Measurements from ENCODE around the gene CFDP1.
"Not testable (repeated sequence)": the region's sequence is repeated elsewhere in the genome, so short reads cannot be mapped to it uniquely, and the experiment has no call there.

The CFDP1 gene

DNA sequence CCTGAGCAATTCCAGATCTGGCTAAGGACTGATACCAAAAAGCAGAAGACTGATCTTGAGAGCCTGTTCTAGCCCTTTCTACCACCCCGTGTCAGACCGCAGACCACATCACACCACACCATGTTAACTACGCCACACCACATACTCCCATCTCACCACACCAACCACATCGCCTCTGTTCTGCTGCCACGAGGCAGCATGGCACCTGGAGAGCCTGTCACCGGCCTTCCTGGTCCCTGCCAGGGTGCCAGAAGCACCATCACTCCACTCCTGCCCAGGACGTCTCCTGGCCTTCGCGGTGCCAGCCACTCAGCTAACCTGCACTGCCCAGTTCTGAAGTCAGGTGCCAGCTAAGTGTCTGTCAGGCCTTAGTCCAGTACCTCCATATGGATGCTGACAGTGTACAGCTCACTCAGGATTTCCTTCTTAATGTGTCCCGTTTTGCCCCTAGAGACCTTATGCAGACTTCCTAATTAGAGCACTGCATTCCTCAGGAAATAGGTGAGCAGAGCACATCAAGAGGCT is 144.6 kb downstream of the CFDP1 start:
- no peak overlapping the region for H3K4me3 ChIP-seq (ENCODE audit: low read depth, low read length)
- H3K9me3 ChIP-seq (ENCODE audit: control insufficient read depth, insufficient read depth, low read length) = no peaks in the 10 kb centered on the region
- H3K4me1 ChIP-seq (ENCODE audit: control insufficient read depth, insufficient read depth, low read length) = no peaks in the 10 kb centered on the region
- no peaks in the 10 kb centered on the region for H3K27me3 ChIP-seq (ENCODE audit: control insufficient read depth, insufficient read depth, low read length)
- H3K36me3 ChIP-seq (ENCODE audit: control insufficient read depth, insufficient read depth, low read length) = peaks cover 34% of the 10 kb centered on the region
- no peak overlapping the region for H3K9ac ChIP-seq (ENCODE audit: low read depth, low read length)
- H3K27ac ChIP-seq (ENCODE audit: low read depth, low read length) = no peak overlapping the region

DNA sequence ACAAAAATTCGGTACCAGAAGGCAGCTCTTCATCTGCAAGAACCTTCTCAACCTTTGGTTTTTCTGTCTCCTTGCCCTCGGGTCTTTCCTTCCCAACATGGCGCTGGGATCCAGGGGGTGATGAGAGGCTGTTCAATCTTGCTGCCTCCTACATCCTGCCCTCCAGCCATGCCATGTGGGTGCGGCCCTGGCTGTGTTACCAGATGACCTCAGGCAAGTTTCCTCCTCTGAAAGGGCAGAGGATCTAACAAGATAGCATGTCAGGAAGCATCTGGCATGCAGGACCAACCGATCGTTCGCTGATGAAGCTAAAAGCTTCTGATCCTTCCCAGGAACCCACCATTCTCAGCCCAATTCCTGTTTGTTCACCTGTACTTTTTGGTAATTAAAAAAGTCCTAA is 145.1 kb downstream of the CFDP1 start:
- H3K27ac ChIP-seq (ENCODE audit: low read depth, low read length) = no peak overlapping the region
- H3K9me3 ChIP-seq (ENCODE audit: control insufficient read depth, insufficient read depth, low read length) = no peaks in the 10 kb centered on the region
- H3K4me1 ChIP-seq (ENCODE audit: control insufficient read depth, insufficient read depth, low read length) = no peaks in the 10 kb centered on the region
- H3K4me3 ChIP-seq (ENCODE audit: low read depth, low read length) = no peak overlapping the region
- H3K27me3 ChIP-seq (ENCODE audit: control insufficient read depth, insufficient read depth, low read length) = no peaks in the 10 kb centered on the region
- H3K9ac ChIP-seq (ENCODE audit: low read depth, low read length) = no peak overlapping the region
- H3K36me3 ChIP-seq (ENCODE audit: control insufficient read depth, insufficient read depth, low read length) = peaks cover 30% of the 10 kb centered on the region

DNA sequence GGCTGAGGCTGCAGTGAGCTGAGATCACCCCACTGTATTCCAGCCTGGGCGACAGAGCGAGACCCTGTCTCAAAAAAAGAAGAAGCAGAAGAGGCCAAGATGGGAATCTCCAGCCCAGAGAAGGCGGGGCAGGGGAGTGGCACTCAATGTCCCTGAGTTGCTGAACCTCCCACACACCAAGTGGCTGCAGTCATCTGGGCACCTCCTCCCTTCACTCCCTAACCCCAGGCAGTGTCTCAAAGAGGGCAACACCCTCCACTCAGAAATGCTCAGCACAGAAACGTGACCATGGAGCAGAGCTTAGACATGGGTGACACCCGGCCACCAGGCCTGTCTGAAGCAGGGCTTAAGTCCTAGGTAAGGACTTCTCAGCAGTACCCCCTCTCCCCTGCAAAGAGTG is 145.6 kb downstream of the CFDP1 start:
- Histone ChIP-seq H3K27ac (ENCODE audit: low read depth, low read length) (no peak overlapping the region), H3K4me1 (ENCODE audit: control insufficient read depth, insufficient read depth, low read length) (no peaks in the 10 kb centered on the region), H3K36me3 (ENCODE audit: control insufficient read depth, insufficient read depth, low read length) (peaks cover 25% of the 10 kb centered on the region), H3K4me3 (ENCODE audit: low read depth, low read length) (no peak overlapping the region), H3K9me3 (ENCODE audit: control insufficient read depth, insufficient read depth, low read length) (no peaks in the 10 kb centered on the region), H3K27me3 (ENCODE audit: control insufficient read depth, insufficient read depth, low read length) (no peaks in the 10 kb centered on the region), H3K9ac (ENCODE audit: low read depth, low read length) (no peak overlapping the region)

DNA sequence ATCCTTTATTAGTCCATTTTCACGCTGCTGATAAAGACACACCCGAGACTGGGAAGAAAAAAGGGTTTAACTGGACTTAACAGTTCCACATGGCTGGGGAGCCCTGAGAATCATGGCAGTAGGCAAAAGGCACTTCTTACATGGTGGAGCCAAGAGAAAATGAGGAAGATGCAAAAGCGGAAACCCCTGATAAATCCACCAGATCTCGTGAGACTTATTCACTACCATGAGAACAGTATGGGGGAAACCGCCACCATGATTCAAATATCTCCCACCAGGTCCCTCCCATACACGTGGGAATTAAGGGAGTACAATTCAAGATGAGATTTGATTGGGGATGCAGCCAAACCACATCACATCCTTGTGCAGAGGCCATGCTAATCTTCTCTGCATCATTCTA is 146.9 kb downstream of the CFDP1 start:
- H3K36me3 ChIP-seq (ENCODE audit: control insufficient read depth, insufficient read depth, low read length) = peaks cover 12% of the 10 kb centered on the region
- H3K4me3 ChIP-seq (ENCODE audit: low read depth, low read length) = no peak overlapping the region
- no peak overlapping the region for H3K9ac ChIP-seq (ENCODE audit: low read depth, low read length)
- H3K27me3 ChIP-seq (ENCODE audit: control insufficient read depth, insufficient read depth, low read length) = no peaks in the 10 kb centered on the region
- H3K4me1 ChIP-seq (ENCODE audit: control insufficient read depth, insufficient read depth, low read length) = no peaks in the 10 kb centered on the region
- H3K9me3 ChIP-seq (ENCODE audit: control insufficient read depth, insufficient read depth, low read length) = no peaks in the 10 kb centered on the region
- H3K27ac ChIP-seq (ENCODE audit: low read depth, low read length) = no peak overlapping the region

DNA sequence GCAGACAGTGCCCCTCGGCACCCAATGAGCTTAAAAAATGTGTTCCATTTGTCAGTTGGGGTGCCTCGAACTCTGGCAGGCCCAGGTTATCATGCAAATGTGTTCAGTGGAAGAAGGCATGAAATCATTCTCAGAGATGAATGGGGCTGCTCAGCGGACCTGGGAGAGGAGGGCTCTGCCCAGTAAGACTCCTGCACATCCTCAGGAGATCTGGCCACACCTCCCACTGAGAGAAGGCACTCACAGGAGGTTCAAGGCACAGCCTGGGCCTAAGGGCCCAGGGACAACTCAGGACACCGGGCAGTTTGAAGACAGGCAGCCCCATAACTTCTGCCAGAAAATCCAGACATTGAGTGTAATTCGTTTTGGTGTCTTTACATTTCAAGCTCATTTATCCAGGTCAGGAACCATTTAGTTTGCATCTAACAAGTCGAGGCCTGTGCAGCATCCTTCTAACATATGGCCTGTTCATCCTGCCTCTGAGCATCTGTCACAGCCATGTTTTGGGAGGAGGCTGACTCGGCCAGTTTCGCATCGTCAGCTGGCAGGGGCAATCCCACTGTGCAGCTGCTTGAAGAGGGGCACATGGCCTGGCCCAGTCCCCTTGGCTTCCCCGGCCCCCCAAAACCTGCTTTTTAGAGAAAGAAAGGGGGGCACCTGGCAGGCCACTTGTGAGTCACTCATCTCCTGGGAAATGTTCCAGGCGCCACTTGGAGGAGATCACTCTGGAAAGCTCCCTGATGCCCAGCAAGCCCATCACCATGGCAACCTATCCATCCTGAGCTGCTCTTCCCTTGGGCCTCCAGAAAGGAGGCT is 150.6 kb downstream of the CFDP1 start:
- Histone ChIP-seq H3K9me3 (ENCODE audit: control insufficient read depth, insufficient read depth, low read length) (no peaks in the 10 kb centered on the region), H3K9ac (ENCODE audit: low read depth, low read length) (no peak overlapping the region), H3K4me3 (ENCODE audit: low read depth, low read length) (no peak overlapping the region), H3K27ac (ENCODE audit: low read depth, low read length) (no peak overlapping the region), H3K4me1 (ENCODE audit: control insufficient read depth, insufficient read depth, low read length) (no peaks in the 10 kb centered on the region), H3K36me3 (ENCODE audit: control insufficient read depth, insufficient read depth, low read length) (no peaks in the 10 kb centered on the region), H3K27me3 (ENCODE audit: control insufficient read depth, insufficient read depth, low read length) (no peaks in the 10 kb centered on the region)

DNA sequence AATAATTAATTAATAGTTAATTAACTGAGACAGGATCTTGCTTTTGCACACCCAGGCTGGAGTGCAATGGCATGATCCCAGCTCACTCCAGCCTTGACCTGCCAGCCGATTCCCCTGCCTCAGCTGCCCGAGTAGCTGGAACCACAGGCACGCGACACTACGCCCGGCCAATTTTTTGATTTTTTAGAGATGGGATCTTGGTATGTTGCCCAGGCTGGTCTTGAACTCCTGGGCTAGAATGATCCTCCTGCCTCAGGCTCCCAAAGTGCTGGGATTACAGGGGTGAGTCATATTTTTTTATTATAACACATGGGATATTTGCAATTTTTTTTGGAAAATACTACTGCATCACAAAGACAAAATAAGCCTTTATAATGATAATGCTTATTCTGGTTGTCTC is 151.5 kb downstream of the CFDP1 start:
- Histone ChIP-seq H3K27ac (ENCODE audit: low read depth, low read length) (no peak overlapping the region), H3K9ac (ENCODE audit: low read depth, low read length) (no peak overlapping the region), H3K27me3 (ENCODE audit: control insufficient read depth, insufficient read depth, low read length) (no peaks in the 10 kb centered on the region), H3K4me1 (ENCODE audit: control insufficient read depth, insufficient read depth, low read length) (no peaks in the 10 kb centered on the region), H3K9me3 (ENCODE audit: control insufficient read depth, insufficient read depth, low read length) (no peaks in the 10 kb centered on the region), H3K4me3 (ENCODE audit: low read depth, low read length) (no peak overlapping the region), H3K36me3 (ENCODE audit: control insufficient read depth, insufficient read depth, low read length) (no peaks in the 10 kb centered on the region)

DNA sequence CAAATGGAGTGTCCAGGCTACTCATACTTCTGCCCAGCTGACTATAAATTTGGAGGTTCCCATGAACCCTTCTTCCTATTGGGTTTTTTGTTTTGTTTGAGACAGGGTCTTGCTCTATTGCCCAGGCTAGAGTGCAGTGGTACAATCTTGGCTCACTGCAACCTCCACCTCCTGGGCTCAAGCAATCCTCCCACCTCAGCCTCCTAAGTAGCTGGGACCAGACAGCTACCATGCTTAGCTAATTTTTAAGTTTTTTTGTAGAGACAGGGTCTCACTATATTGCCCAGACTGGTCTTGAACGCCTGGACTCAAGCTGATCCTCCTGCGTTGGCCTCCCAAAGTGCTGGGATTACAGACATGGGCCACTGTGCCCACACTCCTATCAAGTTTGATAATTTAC is 152.3 kb downstream of the CFDP1 start:
- H3K36me3 ChIP-seq (ENCODE audit: control insufficient read depth, insufficient read depth, low read length); H3K27me3 ChIP-seq (ENCODE audit: control insufficient read depth, insufficient read depth, low read length); H3K9me3 ChIP-seq (ENCODE audit: control insufficient read depth, insufficient read depth, low read length); H3K4me3 ChIP-seq (ENCODE audit: low read depth, low read length); H3K4me1 ChIP-seq (ENCODE audit: control insufficient read depth, insufficient read depth, low read length); H3K27ac ChIP-seq (ENCODE audit: low read depth, low read length); H3K9ac ChIP-seq (ENCODE audit: low read depth, low read length): not testable (repeated sequence)

DNA sequence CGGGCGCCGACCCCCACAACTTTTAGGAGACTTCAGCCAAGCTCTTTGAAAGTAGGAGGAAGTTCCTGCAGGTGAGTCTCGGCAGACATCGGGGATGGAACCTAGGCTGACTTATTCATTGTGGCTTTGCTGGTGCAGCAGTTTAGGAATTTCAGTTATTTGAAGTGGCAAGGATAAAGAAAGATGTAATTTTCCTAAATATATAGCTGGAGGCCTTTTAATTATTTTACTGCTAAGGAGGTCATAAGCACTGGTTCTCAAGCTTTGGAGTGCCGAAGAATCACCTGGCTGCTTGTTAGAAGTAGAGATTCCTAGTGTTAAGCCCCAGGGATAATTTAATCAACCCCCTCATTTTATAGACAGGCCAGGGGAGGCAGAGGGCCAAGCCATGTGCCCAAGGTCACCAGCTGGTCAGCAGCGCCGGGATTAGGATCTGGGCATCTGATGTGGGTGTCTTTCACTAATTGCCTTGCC is 152.9 kb downstream of the CFDP1 start:
- Histone ChIP-seq H3K9ac (ENCODE audit: low read depth, low read length) (no peak overlapping the region), H3K9me3 (ENCODE audit: control insufficient read depth, insufficient read depth, low read length) (no peaks in the 10 kb centered on the region), H3K27me3 (ENCODE audit: control insufficient read depth, insufficient read depth, low read length) (no peaks in the 10 kb centered on the region), H3K4me1 (ENCODE audit: control insufficient read depth, insufficient read depth, low read length) (no peaks in the 10 kb centered on the region), H3K4me3 (ENCODE audit: low read depth, low read length) (no peak overlapping the region), H3K36me3 (ENCODE audit: control insufficient read depth, insufficient read depth, low read length) (no peaks in the 10 kb centered on the region), H3K27ac (ENCODE audit: low read depth, low read length) (no peak overlapping the region)

DNA sequence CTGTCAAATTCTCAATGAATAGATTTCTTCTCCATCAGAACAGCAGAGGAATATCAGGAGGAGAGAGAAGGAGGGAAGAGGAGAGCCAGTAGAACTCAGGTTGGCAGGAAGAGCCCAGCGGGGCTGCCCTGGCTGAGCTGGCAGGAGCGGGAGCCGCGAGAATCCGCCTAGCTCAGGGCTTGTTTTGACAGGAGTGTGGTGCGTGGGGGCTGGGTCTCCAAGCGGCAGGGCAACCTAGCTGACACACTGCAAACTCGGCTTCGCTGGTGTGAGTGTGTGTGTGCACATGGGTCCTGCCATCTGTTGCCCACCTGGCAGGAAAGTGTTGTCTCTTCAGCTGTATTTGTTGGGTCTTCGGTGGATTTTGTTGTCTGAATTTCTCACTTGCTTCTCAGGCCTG is 154.0 kb downstream of the CFDP1 start:
- Histone ChIP-seq H3K27me3 (ENCODE audit: control insufficient read depth, insufficient read depth, low read length) (no peaks in the 10 kb centered on the region), H3K9ac (ENCODE audit: low read depth, low read length) (no peak overlapping the region), H3K9me3 (ENCODE audit: control insufficient read depth, insufficient read depth, low read length) (no peaks in the 10 kb centered on the region), H3K4me3 (ENCODE audit: low read depth, low read length) (no peak overlapping the region), H3K36me3 (ENCODE audit: control insufficient read depth, insufficient read depth, low read length) (no peaks in the 10 kb centered on the region), H3K4me1 (ENCODE audit: control insufficient read depth, insufficient read depth, low read length) (no peaks in the 10 kb centered on the region), H3K27ac (ENCODE audit: low read depth, low read length) (no peak overlapping the region)

DNA sequence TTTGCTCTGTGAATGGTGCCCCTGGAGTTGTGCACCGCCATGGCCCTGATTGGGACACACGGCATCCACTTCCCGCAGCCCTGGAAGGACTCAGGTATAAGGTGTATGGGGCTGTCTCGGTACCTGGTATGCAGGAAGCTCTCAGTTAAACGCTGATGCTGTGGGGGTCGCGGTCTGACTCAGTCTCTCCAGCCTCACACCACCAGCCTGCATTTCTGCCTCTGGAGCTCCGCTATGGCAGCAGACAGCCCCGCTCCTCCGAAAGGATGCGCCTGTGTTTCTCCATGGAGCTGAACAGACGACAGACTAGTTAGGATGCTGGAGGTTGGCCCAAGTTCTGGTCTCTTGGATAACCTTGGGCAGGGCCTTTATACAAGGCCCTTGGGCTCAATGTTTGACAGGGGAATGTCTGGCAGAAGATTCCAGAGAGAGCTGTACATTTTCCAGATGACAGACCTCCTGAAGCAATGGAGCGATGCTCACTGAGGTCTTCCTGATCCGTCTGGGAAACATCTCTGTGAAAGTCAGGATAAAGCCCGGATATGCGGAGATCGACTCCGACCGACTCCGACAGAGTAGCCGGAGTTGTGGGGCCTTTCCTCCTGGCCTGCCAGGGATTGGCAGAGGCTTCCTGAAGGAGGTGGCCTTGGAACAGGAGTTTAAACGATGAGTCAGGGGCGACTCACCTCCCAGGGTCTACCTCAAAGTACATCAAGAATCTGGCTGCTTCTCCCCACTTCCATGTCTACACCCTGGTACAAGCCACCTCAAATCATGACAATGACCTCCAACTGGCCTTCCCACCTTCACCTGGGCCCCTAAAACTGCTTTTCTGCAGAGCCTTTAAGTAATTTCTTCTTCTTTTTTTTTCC is 160.0 kb downstream of the CFDP1 start:
- Histone ChIP-seq H3K4me1 (ENCODE audit: control insufficient read depth, insufficient read depth, low read length) (no peaks in the 10 kb centered on the region), H3K4me3 (ENCODE audit: low read depth, low read length) (no peak overlapping the region), H3K9me3 (ENCODE audit: control insufficient read depth, insufficient read depth, low read length) (no peaks in the 10 kb centered on the region), H3K27ac (ENCODE audit: low read depth, low read length) (peak overlapping the region; percentile 6), H3K9ac (ENCODE audit: low read depth, low read length) (no peak overlapping the region), H3K36me3 (ENCODE audit: control insufficient read depth, insufficient read depth, low read length) (no peaks in the 10 kb centered on the region), H3K27me3 (ENCODE audit: control insufficient read depth, insufficient read depth, low read length) (no peaks in the 10 kb centered on the region)

DNA sequence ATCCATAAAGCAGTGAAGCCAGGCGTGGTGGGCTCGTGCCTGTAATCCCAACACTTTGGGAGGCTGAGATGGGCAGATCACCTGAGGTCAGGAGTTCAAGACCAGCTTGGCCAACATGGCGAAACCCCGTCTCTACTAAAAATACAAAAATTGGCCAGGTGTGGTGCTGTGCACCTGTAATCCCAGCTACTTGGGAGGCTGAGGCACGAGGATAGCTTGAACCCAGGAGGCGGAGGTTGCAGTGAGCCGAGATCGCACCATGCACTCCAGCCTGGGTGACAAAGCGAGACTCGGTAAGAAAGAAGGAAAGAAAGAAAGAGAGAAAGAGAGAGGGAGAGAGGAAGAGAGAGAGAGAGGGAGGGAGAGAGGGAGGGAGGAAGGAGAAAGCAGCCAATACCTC is 160.7 kb downstream of the CFDP1 start:
- not testable (repeated sequence) for H3K36me3 ChIP-seq (ENCODE audit: control insufficient read depth, insufficient read depth, low read length); H3K27me3 ChIP-seq (ENCODE audit: control insufficient read depth, insufficient read depth, low read length); H3K27ac ChIP-seq (ENCODE audit: low read depth, low read length); H3K4me3 ChIP-seq (ENCODE audit: low read depth, low read length); H3K4me1 ChIP-seq (ENCODE audit: control insufficient read depth, insufficient read depth, low read length); H3K9me3 ChIP-seq (ENCODE audit: control insufficient read depth, insufficient read depth, low read length); H3K9ac ChIP-seq (ENCODE audit: low read depth, low read length)

Measured in HUES48 (cell line).